ENCODE measurements around the gene DNAJC4.

- TF ChIP-seq CTCF (conservative IDR thresholded peaks at IDR 0.05) (no peak), EZH2 (IDR thresholded peaks at IDR 0.05; ENCODE audit: low read depth) (no peak)
These were observed 44.9 kb downstream of the DNAJC4 start for GRCh38 chr11:64275031-64275800.

All from PC-9 (cell line).